Adrenal gland (tissue), 12 donors: ENCODE results near the gene CALML3. TPM values are rescaled to one million over a fixed set of nuclear protein-coding genes. Genes with fewer than 3 reads are reported as not detected.

Experiments used
- DNase-seq, 7 donors: peaks; one replicate each; pipeline ENCODE4 v3.0.0-alpha.2; 2019 to 2020
- H3K27ac ChIP-seq, 5 donors: fragments of 200-600 bp; sonication (generic) in 4 of 5; 1 replicate in 3 of 5; 2 replicates in 2 of 5; pipeline versions ENCODE4 v1.5.1 to v1.8.0; 2016 to 2020; ENCODE audit warnings: mild to moderate bottlenecking in 1 of 5
- H3K27me3 ChIP-seq: fragments of 200-600 bp; 2 replicates; pipeline ENCODE4 v1.8.0; 2021
- H3K36me3 ChIP-seq, 2 donors: fragments of 200-600 bp; replicated peaks in 1 of 2; 1 replicate in 1 of 2; 2 replicates in 1 of 2; pipeline versions ENCODE4 v1.5.1 to v1.8.0; 2018 to 2022
- H3K4me1 ChIP-seq, 2 donors: fragments of 200-600 bp; replicated peaks in 1 of 2; 1 replicate in 1 of 2; 2 replicates in 1 of 2; pipeline versions ENCODE4 v1.5.1 to v1.8.0; 2018 to 2021
- H3K4me3 ChIP-seq, 4 donors: fragments of 200-600 bp; sonication (generic) in 3 of 4; one replicate each; pipeline ENCODE4 v1.5.1; 2016 to 2018
- H3K9me3 ChIP-seq, 3 donors: fragments of 200-600 bp; sonication (generic) in 1 of 3; replicated peaks in 1 of 3; 1 replicate in 2 of 3; 2 replicates in 1 of 3; pipeline versions ENCODE4 v1.5.1 to v1.8.0; 2016 to 2021
- POLR2A ChIP-seq, 2 donors: fragments of 450-650 bp; IDR thresholded peaks; one replicate each; pipeline ENCODE4 v1.6.1; 2017; ENCODE audit warnings: antibody characterized with exemption in 2 of 2, mild to moderate bottlenecking in 2 of 2, moderate library complexity in 1 of 2
- WGBS, 4 donors: extraction: QIAGEN DNeasy Blood & Tissue Kit in 2 of 4; methylation state at CpG; one replicate each; pipeline versions ENCODE4 v1.1.5 to v1.1.7; 2013 to 2017; 5-methylcytosine and 5-hydroxymethylcytosine counted together
- intact Hi-C, 2 donors: fragments of 100-400 bp; cut with DNase I; formaldehyde crosslinking; loops; one replicate each; pipeline versions ENCODE4 v1.14.1 to v1.15.0; 2022 to 2023
- polyA plus RNA-seq, 3 donors: library from polyadenylated mRNA; stranded (reverse); fragments of 200-250 nt in 2 of 3; fragments of 350-450 nt in 1 of 3; fragmentation: Illumina TruSeq in 1 of 3; extraction: RNeasy Lipid Tissue Mini Kit (QIAGEN cat#74804) in 1 of 3; gene quantifications; one replicate each; pipeline ENCODE4 v1.2.3, GENCODE V29; 2013 to 2014
- total RNA-seq, 9 donors: library from RNA; depleted of rRNA in 4 of 9; stranded (reverse); fragments of >200 nt in 4 of 9; fragments of 120-200 nt in 1 of 9; fragmentation: NEBNext Ultra II Directional in 1 of 9; extraction: Animal tissue kit (Norgen Biotek cat#: 25700) in 1 of 9; gene quantifications; one replicate each; pipeline versions ENCODE4 v1.1.0 to v1.2.4, GENCODE V29; 2013 to 2023
- TF ChIP-seq, protein P1 (sequence below), 6 experiments: fragments of 450-650 bp in 4 of 6; fragments of 200-600 bp in 2 of 6; sonication (generic) in 1 of 6; IDR thresholded peaks; 1 replicate in 5 of 6; 2 replicates in 1 of 6; pipeline versions ENCODE4 v1.5.1 to v1.8.0; 2016 to 2021; ENCODE audit warnings: antibody characterized with exemption in 6 of 6, mild to moderate bottlenecking in 2 of 6, moderate library complexity in 1 of 6
- donor health status: healthy with polysubstance abuse.
- donor health status: Bipolar disorder and iron deficiency.
- donor health status: DM: yes; HTN: yes; CAD: no.
- donor health status: DM: no; HTN: no; CAD: no.
- donor health status: DM: no; HTN: no; CAD: no.
- donor health status: DM: yes; HTN: yes; CAD: no.

The CALML3 gene
- total and polyA plus RNA-seq, 12 donors, result 0.07 TPM; not detected in 11

DNA sequence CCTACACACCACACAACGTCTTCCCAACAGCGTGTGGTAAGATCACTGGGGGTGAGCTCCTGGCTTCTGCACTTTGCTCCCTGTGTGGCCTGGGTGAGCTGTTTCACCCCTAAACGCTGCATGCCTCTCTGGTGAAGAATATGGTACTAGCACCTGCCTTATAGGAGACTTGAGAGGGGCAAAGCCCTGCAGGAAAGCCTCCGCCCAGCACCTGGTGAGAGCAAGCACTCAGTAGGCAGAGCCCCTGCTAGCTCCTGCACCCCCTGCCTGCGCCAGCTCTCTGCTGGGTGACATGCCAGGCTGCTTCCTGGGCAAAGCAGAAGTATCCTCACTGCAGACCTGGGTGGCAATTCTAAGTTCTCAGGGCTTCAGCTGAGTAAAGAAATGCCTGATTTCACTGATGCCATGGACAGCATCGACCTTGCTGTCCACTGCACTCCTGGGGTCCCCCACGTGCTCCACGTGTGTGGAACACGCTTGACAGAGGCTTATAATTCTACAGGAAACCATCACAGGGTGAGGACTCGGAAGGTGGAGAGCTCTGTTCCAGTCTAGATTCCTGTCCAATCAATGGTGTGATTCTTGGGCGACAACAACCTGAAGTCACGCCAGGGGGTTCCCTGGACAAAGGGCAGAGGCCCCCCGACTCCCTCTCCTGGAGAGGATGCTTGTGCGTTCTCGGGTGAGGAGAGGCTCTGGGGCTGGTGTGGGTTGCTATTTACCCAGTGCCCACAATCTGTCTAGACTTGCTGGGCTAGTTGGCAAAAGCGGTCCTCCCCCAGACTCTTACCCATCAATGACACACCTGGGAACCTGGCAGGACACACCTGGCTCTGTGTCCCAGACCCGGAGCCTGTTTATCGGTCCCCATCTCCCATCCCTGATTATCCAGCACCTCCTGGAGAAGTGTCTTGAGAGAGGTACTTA, 20.4 kb upstream of the CALML3 start:
- Histone ChIP-seq H3K36me3 (no peaks in the 10 kb centered on the region), H3K9me3 (no peaks in the 10 kb centered on the region), H3K4me3 (no peak overlapping the region), H3K27ac (no peak overlapping the region), H3K27me3 (no peaks in the 10 kb centered on the region), H3K4me1 (no peaks in the 10 kb centered on the region)
- DNase-seq, result no peak
- TF ChIP-seq, protein P1, sequence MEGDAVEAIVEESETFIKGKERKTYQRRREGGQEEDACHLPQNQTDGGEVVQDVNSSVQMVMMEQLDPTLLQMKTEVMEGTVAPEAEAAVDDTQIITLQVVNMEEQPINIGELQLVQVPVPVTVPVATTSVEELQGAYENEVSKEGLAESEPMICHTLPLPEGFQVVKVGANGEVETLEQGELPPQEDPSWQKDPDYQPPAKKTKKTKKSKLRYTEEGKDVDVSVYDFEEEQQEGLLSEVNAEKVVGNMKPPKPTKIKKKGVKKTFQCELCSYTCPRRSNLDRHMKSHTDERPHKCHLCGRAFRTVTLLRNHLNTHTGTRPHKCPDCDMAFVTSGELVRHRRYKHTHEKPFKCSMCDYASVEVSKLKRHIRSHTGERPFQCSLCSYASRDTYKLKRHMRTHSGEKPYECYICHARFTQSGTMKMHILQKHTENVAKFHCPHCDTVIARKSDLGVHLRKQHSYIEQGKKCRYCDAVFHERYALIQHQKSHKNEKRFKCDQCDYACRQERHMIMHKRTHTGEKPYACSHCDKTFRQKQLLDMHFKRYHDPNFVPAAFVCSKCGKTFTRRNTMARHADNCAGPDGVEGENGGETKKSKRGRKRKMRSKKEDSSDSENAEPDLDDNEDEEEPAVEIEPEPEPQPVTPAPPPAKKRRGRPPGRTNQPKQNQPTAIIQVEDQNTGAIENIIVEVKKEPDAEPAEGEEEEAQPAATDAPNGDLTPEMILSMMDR (IDR thresholded peaks at IDR 0.05), result no peak
- TF ChIP-seq POLR2A (IDR thresholded peaks at IDR 0.05), result no peak
- 50 to 82% (median 74%) methylated on average over 9 to 18 of the region's 18 CpGs for WGBS, 4 donors
- intact Hi-C loops, result no loop called here

DNA sequence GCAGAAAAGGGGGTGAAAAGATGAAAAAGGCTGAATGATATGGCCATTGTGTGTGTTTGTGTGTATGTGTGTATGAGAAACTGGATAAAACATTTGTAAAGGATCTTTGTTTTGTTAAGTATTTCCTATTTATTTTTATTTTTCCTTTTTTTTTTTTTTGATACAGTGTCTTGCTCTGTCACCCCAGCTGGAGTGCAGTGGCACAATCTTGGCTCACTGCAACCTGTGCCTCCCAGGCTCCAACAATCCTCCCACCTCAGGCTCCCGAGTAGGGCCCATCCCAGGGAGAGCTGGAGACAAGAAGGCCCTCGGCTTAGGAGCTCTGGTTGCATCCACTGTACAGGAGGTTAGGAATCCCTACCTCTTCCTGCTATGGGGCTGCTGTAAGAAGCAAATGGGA, 18.5 kb upstream of the CALML3 start:
- Histone ChIP-seq H3K36me3 (no peaks in the 10 kb centered on the region), H3K4me1 (no peaks in the 10 kb centered on the region), H3K27ac (no peak overlapping the region), H3K27me3 (no peaks in the 10 kb centered on the region), H3K4me3 (no peak overlapping the region), H3K9me3 (no peaks in the 10 kb centered on the region)
- intact Hi-C loops, result no loop called here
- no peak for TF ChIP-seq POLR2A (IDR thresholded peaks at IDR 0.05)
- TF ChIP-seq, protein P1 (IDR thresholded peaks at IDR 0.05), result no peak
- 58 to 78% (median 73%) methylated on average over 2 of the region's 2 CpGs for whole genome bisulfite sequencing, 4 donors
- DNase-seq, result no peak

DNA sequence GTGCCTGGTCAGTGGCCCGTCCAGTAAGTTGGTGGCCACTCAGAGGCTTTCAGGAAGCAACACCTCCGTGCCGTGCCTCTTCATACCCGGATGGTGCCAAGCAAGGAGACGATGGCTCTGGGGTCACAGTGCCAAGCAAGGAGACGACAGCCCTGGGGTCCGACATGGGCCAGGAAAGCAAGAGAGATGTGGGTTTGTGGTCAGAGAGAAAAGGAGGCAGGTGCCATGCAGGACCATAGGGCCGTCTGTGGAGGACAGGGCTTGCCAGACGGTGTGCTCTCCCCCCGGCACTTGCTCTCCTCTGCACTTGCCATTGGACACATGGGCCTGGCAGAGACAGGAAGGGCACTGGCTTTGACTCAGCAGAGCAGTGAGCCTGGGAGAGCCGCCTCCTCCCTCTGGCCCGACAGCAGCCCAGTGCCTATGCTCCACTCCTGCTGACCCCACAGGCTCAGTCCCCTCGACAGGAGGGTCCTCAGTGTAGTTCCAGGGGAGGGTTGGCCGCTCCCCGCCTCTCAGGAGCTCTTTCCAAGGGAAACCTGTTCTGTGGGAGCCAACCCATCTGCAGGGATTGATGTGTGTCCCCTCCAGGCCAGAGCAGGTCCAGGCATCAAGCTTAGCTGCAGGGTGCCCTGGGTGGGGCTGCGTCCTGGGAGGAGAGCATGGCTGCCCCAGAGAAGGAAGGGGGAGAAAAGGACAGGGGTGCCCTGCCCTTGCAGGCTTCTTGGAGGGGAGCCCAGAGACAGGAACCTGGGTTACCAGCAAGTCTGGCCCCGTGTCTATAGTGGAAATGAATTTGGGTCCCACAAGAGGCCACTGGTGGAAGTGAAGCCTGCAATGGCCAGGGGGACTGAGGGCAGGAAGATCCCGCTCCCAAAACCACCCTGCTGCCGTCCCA, 17.8 kb upstream of the CALML3 start:
- Histone ChIP-seq H3K4me3 (no peak overlapping the region), H3K27ac (no peak overlapping the region), H3K36me3 (no peaks in the 10 kb centered on the region), H3K27me3 (no peaks in the 10 kb centered on the region), H3K9me3 (no peaks in the 10 kb centered on the region), H3K4me1 (no peaks in the 10 kb centered on the region)
- TF ChIP-seq, protein P1 (IDR thresholded peaks at IDR 0.05), result no peak
- no peak for TF ChIP-seq POLR2A (IDR thresholded peaks at IDR 0.05)
- WGBS, 4 donors, result 85 to 91% (median 89%) methylated on average over 12 to 19 of the region's 19 CpGs
- intact Hi-C loops, result no loop called here
- DNase-seq, result no peak

DNA sequence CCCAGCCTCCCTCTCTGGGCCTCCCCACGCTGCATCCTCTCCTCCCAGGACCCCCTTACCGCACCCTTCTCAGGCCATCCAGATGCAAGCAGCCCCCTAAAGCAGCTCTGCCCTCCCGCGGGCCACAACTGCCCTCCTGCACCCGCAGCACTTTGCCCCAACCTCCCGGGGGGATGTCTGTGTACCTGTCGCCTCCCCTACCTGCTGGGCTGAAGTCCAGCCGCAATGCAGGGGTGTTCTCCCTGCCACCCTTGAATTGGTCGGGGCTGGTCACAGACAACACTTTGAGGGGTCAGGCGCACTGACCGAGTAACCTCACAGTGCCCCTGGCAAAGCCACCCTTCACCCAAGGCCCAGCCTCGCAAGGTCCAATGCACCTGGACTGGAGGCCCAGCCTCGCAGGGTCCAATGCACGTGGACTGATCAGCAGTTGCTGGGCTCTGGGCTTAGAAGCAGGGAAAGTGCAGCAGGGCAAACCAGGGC, 17.1 kb upstream of the CALML3 start:
- intact Hi-C loops, result no loop called here

More for the DNA sequence above, 17.1 kb upstream of the CALML3 start:
- 87 to 100% (median 94%) methylated on average over 1 to 14 of the region's 14 CpGs for WGBS, 4 donors
- no peak for DNase-seq
- H3K36me3 ChIP-seq, result no peaks in the 10 kb centered on the region
- H3K4me1 ChIP-seq, result no peaks in the 10 kb centered on the region
- H3K27ac ChIP-seq, result no peak overlapping the region
- no peak for TF ChIP-seq POLR2A (IDR thresholded peaks at IDR 0.05)
- TF ChIP-seq, protein P1 (IDR thresholded peaks at IDR 0.05), result no peak
- H3K4me3 ChIP-seq, result no peak overlapping the region
- H3K27me3 ChIP-seq, result no peaks in the 10 kb centered on the region
- H3K9me3 ChIP-seq, result no peaks in the 10 kb centered on the region
